Duodenal mucosa (tissue), 2 donors: ENCODE results near the gene SLC7A1.

Experiments used
- H3K27ac ChIP-seq: one replicate; pipeline ENCODE4 v1.7.0; 2013; ENCODE audit warnings: low read depth, low read length
- H3K27me3 ChIP-seq, 2 donors: one replicate each; pipeline ENCODE4 v1.7.0; 2013; ENCODE audit warnings: low read length in 2 of 2, control low read depth in 1 of 2; ENCODE audit not compliant: insufficient read depth in 2 of 2, control insufficient read depth in 1 of 2
- H3K36me3 ChIP-seq, 2 donors: one replicate each; pipeline ENCODE4 v1.7.0; 2013; ENCODE audit warnings: low read length in 2 of 2, control low read depth in 1 of 2; ENCODE audit not compliant: insufficient read depth in 2 of 2, control insufficient read depth in 1 of 2
- H3K4me1 ChIP-seq, 2 donors: one replicate each; pipeline ENCODE4 v1.7.0; 2013; ENCODE audit warnings: low read length in 2 of 2, control low read depth in 1 of 2; ENCODE audit not compliant: insufficient read depth in 2 of 2, control insufficient read depth in 1 of 2
- H3K4me3 ChIP-seq, 2 donors: one replicate each; pipeline ENCODE4 v1.7.0; 2013; ENCODE audit warnings: low read length in 2 of 2, low read depth in 1 of 2
- H3K9ac ChIP-seq, 2 donors: one replicate each; pipeline ENCODE4 v1.7.0; 2013; ENCODE audit warnings: low read length in 2 of 2, low read depth in 1 of 2
- H3K9me3 ChIP-seq, 2 donors: one replicate each; pipeline ENCODE4 v1.7.0; 2013; ENCODE audit warnings: low read length in 2 of 2, control low read depth in 1 of 2; ENCODE audit not compliant: control insufficient read depth in 1 of 2

SLC7A1 gene

DNA sequence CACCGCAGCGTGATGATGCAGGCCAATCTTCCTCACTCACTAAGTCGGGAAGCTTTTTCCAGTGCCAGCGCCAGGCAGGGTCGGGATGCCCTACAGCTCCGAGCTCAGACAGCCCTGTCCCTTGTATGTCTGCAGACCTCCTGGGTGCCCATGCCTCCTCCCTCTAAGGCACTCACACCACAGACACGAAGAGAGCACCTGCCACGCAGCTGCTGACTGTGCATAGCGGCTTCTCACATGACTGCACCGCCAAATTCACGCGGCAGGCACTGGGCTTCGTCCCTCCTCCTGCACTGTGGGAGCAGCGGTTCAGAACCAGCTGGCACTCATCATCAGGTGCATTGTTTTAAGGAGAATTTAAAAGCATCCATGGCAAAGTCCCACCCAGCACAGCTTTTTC is 88.1 kb downstream of the SLC7A1 start:
- H3K4me3 ChIP-seq: no peak overlapping the region
- peaks cover 11 to 12% of the 10 kb centered on the region in 2 donors for H3K4me1 ChIP-seq
- H3K27me3 ChIP-seq: peaks cover 0 to 6% of the 10 kb centered on the region in 2 donors
- H3K9ac ChIP-seq: no peak overlapping the region
- no peak overlapping the region for H3K27ac ChIP-seq
- H3K36me3 ChIP-seq: peaks cover under 1 to 13% of the 10 kb centered on the region in 2 donors
- no peaks in the 10 kb centered on the region for H3K9me3 ChIP-seq

DNA sequence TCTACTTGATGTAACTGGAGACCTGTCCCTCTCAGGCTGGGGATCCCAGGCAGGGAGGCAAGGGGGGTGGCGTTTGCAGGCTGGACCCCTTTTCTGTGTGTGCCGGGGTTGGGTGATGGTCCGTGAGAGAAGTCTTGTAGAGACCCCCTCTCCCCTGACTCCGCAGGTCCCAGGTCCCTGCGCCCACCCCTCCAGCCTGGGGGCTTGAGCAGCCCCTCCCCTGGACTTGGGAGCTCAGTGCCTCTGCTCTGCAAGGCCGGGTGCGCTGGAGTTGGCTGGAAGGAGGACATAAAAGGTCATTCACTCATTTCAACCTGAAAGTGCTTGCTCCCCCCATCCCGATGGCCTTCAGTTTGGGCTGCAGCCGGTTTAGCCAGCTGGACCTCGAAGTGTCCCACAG is 89.5 kb downstream of the SLC7A1 start:
- Histone ChIP-seq H3K9me3 (no peaks in the 10 kb centered on the region), H3K27me3 (peaks cover 0 to 6% of the 10 kb centered on the region in 2 donors), H3K4me3 (no peak overlapping the region), H3K27ac (no peak overlapping the region), H3K9ac (no peak overlapping the region), H3K4me1 (peaks cover 11 to 12% of the 10 kb centered on the region in 2 donors), H3K36me3 (peaks cover 0 to 1% of the 10 kb centered on the region in 2 donors)

DNA sequence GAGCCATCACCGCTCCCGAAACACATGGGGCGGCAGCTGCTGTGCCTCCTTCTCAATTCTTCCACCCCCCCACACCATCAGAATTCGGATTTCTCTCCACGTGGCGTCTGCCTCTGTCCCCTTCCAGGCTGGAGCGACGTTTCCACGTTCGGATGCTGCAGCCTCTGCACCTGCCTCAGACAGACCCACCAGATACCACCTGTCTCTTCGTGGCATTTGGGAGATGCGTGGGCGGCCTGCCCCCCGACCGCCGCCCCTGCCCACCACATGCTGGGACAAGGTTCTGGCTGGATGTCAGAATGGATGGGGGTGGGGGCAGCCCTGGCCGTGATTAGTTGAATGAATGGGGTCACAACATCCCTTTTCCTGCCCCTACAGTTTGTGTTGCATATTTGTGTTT is 90.0 kb downstream of the SLC7A1 start:
- H3K36me3 ChIP-seq: no peaks in the 10 kb centered on the region
- H3K4me1 ChIP-seq: peaks cover 11 to 12% of the 10 kb centered on the region in 2 donors

DNA sequence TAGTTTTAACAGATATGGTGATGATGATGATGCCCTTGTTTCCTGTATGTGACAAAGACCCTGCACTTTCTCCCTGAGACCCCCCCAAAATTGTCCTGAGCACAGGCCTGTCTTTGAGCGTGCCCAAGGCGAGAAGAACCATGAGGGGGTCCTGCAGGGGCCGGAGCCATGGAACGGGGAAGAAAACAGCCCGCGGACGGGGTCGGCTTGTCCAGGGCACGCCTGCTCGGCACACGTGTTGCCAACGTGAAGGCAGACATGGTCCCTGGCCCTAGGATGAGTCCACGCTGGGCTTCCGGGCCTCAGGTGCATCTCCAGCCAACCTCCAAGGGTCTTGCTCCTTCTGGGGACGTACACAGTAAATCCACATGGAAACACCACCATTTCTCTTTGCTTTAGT is 90.8 kb downstream of the SLC7A1 start:
- H3K9ac ChIP-seq: no peak overlapping the region

More for the DNA sequence above, 90.0 kb downstream of the SLC7A1 start:
- no peak overlapping the region for H3K27ac ChIP-seq
- H3K9me3 ChIP-seq: no peaks in the 10 kb centered on the region
- H3K9ac ChIP-seq: no peak overlapping the region
- H3K4me3 ChIP-seq: no peak overlapping the region
- H3K27me3 ChIP-seq: peaks cover 0 to 6% of the 10 kb centered on the region in 2 donors

DNA sequence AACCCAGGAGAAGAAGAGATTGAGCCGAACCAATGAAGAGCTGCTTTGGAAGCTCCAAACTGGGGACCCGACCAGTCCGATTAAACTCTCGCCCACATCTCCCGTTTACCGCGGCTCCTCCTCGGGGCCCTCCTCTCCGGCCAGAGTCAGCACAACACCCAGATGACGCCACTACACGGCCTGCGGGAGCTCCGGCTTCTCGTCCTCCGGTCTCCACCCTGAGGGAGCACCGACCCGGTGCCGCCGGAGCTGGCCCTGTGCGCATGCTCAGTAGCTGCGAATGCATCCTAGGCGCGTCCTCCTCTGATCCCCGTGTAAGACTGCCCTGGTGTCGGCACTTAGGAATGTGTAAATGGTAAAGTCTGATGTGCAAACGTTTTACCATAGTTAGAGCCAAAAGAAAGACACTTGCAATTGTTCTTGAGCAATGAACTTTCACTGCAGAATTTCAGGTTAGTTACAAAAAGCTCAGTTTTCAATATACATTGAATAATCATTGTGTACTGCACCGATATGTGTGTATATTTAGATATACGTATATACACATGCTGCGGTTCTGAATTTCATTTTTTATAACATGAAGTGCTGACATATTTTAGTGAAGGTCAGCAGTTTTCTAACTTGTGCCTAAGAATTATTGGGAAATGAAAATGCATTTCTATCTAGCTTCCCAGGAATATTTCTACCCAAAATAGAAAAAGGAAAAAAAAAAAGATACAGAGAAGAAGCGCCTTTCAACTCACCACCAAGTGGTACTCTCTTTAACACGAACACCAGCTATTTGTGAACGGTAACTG is 92.2 kb downstream of the SLC7A1 start:
- Histone ChIP-seq H3K4me3 (no peak overlapping the region), H3K4me1 (peaks cover under 1% of the 10 kb centered on the region in 2 donors), H3K27me3 (peaks cover 0 to 6% of the 10 kb centered on the region in 2 donors), H3K36me3 (no peaks in the 10 kb centered on the region), H3K27ac (no peak overlapping the region), H3K9ac (no peak overlapping the region), H3K9me3 (no peaks in the 10 kb centered on the region)

More for the DNA sequence above, 90.8 kb downstream of the SLC7A1 start:
- Histone ChIP-seq H3K27me3 (peaks cover 0 to 6% of the 10 kb centered on the region in 2 donors), H3K9me3 (no peaks in the 10 kb centered on the region), H3K36me3 (no peaks in the 10 kb centered on the region), H3K4me3 (no peak overlapping the region), H3K4me1 (peaks cover 11 to 12% of the 10 kb centered on the region in 2 donors), H3K27ac (no peak overlapping the region)

DNA sequence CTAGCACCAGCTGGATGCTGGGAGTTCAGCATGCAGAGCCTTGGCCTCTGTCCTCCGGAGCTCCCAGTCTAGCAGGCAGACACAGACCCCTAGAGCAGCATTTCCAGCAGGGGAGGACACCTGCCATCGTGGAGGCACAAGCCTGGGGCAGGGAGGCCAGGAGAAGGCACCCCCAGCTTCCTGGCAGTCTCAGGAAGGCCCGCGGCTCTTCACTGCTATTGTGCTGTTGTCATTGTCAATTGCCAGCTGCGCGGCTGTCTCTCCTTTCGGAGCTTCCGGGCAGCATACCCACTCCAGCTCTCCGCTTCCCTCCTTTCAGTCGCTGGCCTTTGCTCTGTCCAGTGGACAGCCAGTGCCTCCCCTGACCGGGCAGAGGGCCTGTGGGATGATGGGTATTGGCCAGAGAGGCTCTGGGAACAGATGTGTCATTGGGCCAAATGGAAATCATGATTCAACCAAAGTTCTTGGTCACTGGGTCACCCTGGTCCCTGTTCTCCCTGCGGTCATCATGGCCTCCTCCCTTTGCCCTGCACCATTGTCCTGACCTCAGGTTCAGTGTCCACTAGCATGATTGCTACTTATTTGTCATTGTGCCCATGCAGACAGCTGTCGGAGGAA is 93.0 kb downstream of the SLC7A1 start:
- Histone ChIP-seq H3K4me1 (no peaks in the 10 kb centered on the region), H3K36me3 (no peaks in the 10 kb centered on the region), H3K27me3 (peaks cover 0 to 6% of the 10 kb centered on the region in 2 donors), H3K4me3 (no peak overlapping the region), H3K9me3 (no peaks in the 10 kb centered on the region), H3K9ac (no peak overlapping the region), H3K27ac (no peak overlapping the region)

DNA sequence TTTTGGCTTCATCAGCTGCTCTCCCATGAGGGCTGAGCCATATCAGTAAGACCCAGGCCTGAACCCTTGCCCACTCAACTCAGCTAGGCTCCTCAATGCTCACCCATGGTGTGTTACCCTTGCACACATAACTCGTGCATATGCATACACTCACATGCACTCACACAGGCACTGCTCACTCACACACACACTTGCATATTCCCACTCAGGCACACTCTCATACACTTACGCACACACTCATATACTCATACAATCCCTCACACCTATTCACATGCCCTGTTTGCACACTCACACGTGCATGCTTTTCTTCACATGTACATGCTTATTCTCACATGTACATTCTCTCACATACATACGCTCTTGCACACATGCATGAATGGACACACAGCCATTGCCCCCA is 93.8 kb downstream of the SLC7A1 start:
- Histone ChIP-seq H3K27ac (no peak overlapping the region), H3K4me1 (no peaks in the 10 kb centered on the region), H3K9ac (no peak overlapping the region), H3K9me3 (no peaks in the 10 kb centered on the region), H3K36me3 (no peaks in the 10 kb centered on the region), H3K4me3 (no peak overlapping the region), H3K27me3 (peaks cover 0 to 6% of the 10 kb centered on the region in 2 donors)

DNA sequence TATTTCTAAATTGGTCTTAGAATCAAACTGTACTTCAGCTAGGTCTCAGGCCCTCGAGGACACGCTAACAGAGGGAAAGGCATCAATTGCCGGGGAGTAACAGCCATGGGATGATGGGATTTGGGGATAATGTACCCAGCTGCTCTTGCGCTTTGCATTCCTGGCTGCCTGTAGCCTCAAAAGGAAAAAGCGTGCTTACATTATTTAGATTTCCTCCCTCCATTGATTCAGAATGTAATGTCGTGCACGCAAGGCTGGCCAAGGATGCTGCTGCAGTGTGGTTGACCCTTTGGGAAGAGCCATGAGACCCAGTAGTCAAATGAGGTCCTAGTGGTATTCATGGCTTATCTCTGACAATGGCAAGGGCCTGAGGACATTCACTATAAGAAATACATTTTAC is 95.1 kb downstream of the SLC7A1 start:
- H3K4me3 ChIP-seq: no peak overlapping the region
- H3K27me3 ChIP-seq: peaks cover 0 to 6% of the 10 kb centered on the region in 2 donors
- no peak overlapping the region for H3K9ac ChIP-seq
- H3K27ac ChIP-seq: no peak overlapping the region
- peaks cover 3 to 6% of the 10 kb centered on the region in 2 donors for H3K4me1 ChIP-seq
- no peaks in the 10 kb centered on the region for H3K9me3 ChIP-seq
- H3K36me3 ChIP-seq: no peaks in the 10 kb centered on the region

DNA sequence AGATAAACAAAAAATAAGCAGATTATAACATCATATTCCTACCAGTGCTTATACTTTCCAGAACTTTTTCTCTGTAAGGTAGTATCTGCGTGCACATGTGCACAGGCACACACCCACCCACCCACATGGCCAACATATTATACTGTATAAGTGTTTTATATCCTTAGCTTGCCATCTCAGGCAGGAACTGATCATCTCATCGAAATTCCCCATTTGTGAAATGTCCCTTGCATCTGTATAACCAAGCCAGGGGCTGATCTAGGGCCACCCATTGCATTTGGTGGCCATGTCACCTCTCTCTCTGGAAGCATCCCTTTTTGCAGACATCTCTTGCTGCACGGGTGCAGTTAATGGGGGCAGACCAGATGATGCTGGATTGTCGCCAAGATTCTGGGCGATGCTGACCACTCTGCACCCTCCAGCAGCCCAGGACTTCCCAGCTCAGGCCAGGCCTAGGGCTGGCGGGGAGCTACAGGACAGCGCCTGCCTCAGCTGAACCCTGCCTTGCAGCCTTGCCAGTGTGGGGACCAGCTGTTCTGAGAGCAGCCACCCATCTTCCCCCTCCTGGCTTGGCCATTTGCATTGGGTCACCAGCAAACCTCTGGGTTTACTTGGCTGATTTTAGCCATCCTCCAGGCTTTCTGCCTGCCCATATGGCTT is 95.9 kb downstream of the SLC7A1 start:
- peaks cover 0 to 2% of the 10 kb centered on the region in 2 donors for H3K27me3 ChIP-seq
- no peaks in the 10 kb centered on the region for H3K36me3 ChIP-seq
- no peak overlapping the region for H3K27ac ChIP-seq
- no peak overlapping the region for H3K9ac ChIP-seq
- no peak overlapping the region for H3K4me3 ChIP-seq
- H3K4me1 ChIP-seq: peaks cover 3 to 6% of the 10 kb centered on the region in 2 donors
- no peaks in the 10 kb centered on the region for H3K9me3 ChIP-seq

DNA sequence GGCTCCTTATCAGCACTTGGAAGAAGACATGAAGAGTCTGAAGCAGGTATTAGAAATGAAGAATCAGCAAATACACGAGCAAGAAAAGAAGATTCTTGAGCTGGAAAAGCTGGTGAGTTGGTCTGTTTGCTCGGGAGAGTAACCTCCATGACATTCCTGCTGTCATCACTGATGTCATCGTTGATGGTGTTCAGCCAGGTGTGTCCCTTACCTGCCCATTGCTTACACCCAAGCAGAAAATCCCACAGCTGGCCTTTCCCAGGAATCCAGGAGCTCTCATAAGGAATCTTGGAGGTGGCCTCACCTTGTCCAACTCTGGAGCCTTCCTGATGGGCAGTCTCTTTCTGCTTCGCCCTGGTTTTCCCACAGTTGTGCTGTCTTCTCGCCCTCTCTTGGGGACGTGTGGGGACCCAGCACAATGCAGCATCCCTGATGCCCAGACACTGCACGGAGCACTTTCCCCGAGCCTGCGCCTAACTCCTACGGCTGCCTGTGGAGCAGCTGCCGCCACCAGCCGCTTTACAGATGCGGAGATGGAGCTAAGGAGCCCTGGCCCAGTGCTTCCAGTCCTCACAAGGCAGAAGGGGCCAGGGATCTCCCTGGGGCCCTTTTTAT is 97.0 kb downstream of the SLC7A1 start:
- Histone ChIP-seq H3K4me1 (peaks cover 3 to 6% of the 10 kb centered on the region in 2 donors), H3K27me3 (no peaks in the 10 kb centered on the region), H3K36me3 (no peaks in the 10 kb centered on the region), H3K4me3 (no peak overlapping the region), H3K9me3 (no peaks in the 10 kb centered on the region), H3K9ac (no peak overlapping the region), H3K27ac (no peak overlapping the region)
